Body of pancreas (tissue), 4 donors: ENCODE data around the gene SPSB1. TPM values are rescaled to one million over a fixed set of nuclear protein-coding genes. Genes with fewer than 3 reads are reported as not detected.

Experiments
- ATAC-seq: fragments of 150-250 bp; one replicate; pipeline ENCODE4 v1.9.1; 2016
- DNase-seq, 4 donors: peaks; one replicate each; pipeline ENCODE4 v3.0.0-alpha.2; 2019
- H3K27ac ChIP-seq, 4 donors: fragments of 200-600 bp; sonication (generic); 1 replicate in 3 of 4; 2 replicates in 1 of 4; pipeline versions ENCODE4 v1.5.1 to v1.6.1; 2016 to 2019; ENCODE audit warnings: mild to moderate bottlenecking in 1 of 4, mixed read lengths in 1 of 4, moderate library complexity in 1 of 4
- H3K27me3 ChIP-seq, 2 donors: fragments of 200-600 bp; sonication (generic); one replicate each; pipeline ENCODE4 v1.6.0; 2016; ENCODE audit warnings: mild to moderate bottlenecking in 1 of 2
- H3K36me3 ChIP-seq, 2 donors: fragments of 200-600 bp; sonication (generic); replicated peaks in 1 of 2; 2 replicates each; pipeline ENCODE4 v1.5.1; 2016; ENCODE audit warnings: low read depth in 2 of 2; ENCODE audit not compliant: insufficient read depth in 1 of 2
- H3K4me1 ChIP-seq: fragments of 200-600 bp; sonication (generic); one replicate; pipeline ENCODE4 v1.6.0; 2016
- H3K4me3 ChIP-seq, 2 donors: fragments of 200-600 bp; sonication (generic); 1 replicate in 1 of 2; 2 replicates in 1 of 2; pipeline ENCODE4 v1.5.1; 2016 to 2019
- H3K9me3 ChIP-seq, 3 donors: fragments of 200-600 bp; sonication (generic); 1 replicate in 2 of 3; 2 replicates in 1 of 3; pipeline ENCODE4 v1.5.1; 2016
- POLR2A ChIP-seq, 3 donors: fragments of 450-650 bp; IDR thresholded peaks; one replicate each; pipeline ENCODE4 v1.6.1; 2016; ENCODE audit warnings: antibody characterized with exemption in 3 of 3, mild to moderate bottlenecking in 2 of 3
- WGBS, 2 donors: methylation state at CpG; one replicate each; pipeline ENCODE4 v1.1.5; 2017; 5-methylcytosine and 5-hydroxymethylcytosine counted together
- intact Hi-C: fragments of 100-400 bp; cut with DNase I; formaldehyde crosslinking; loops from one replicate; pipeline ENCODE4 v1.15.1; 2023
- total RNA-seq, 2 donors: library from RNA; depleted of rRNA; stranded (reverse); fragments of >200 nt; gene quantifications; one replicate each; pipeline ENCODE4 v1.1.0, GENCODE V29; 2016
- TF ChIP-seq, protein P1 (sequence below), 7 experiments: fragments of 450-650 bp in 4 of 7; fragments of 200-600 bp in 3 of 7; sonication (generic) in 3 of 7; IDR thresholded peaks; one replicate each; pipeline ENCODE4 v1.5.1; 2016 to 2019; ENCODE audit warnings: antibody characterized with exemption in 7 of 7

SPSB1 gene
- total RNA-seq, 2 donors from 2014 or later = 14.5 to 16.5 TPM

DNA sequence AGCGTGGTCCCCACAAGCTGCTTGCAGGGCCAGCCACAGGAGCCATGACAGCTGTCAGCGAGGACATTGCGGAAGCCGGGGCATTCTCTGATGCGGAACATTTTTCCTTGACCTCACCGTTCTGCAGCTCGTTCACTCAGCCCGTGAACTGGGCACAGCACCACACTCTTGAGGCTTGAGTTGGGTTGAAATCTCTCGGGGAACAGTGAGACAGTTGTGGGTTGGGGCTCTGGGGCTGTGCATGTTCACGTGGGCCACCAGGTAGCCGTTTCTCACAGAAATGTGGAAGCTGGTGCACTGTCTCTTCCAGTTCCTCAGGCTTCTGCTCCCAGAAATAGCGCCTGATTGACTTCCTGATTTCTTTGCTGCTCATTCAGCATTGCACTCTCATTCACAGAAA, 69.8 kb downstream of the SPSB1 start:
- no peaks in the 10 kb centered on the region for H3K27me3 ChIP-seq
- 80 to 93% methylated on average over 6 to 12 of the region's 12 CpGs for WGBS, 2 donors
- H3K36me3 ChIP-seq = peaks cover 4 to 11% of the 10 kb centered on the region in 2 donors
- DNase-seq = no peak
- no peak for ATAC-seq
- H3K9me3 ChIP-seq = no peaks in the 10 kb centered on the region
- peaks cover 6% of the 10 kb centered on the region for H3K4me1 ChIP-seq
- intact Hi-C loops = no loop called here
- H3K27ac ChIP-seq = no peak overlapping the region
- H3K4me3 ChIP-seq = no peak overlapping the region
- TF ChIP-seq, protein P1, sequence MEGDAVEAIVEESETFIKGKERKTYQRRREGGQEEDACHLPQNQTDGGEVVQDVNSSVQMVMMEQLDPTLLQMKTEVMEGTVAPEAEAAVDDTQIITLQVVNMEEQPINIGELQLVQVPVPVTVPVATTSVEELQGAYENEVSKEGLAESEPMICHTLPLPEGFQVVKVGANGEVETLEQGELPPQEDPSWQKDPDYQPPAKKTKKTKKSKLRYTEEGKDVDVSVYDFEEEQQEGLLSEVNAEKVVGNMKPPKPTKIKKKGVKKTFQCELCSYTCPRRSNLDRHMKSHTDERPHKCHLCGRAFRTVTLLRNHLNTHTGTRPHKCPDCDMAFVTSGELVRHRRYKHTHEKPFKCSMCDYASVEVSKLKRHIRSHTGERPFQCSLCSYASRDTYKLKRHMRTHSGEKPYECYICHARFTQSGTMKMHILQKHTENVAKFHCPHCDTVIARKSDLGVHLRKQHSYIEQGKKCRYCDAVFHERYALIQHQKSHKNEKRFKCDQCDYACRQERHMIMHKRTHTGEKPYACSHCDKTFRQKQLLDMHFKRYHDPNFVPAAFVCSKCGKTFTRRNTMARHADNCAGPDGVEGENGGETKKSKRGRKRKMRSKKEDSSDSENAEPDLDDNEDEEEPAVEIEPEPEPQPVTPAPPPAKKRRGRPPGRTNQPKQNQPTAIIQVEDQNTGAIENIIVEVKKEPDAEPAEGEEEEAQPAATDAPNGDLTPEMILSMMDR (IDR thresholded peaks at IDR 0.05) = no peak
- TF ChIP-seq POLR2A (IDR thresholded peaks at IDR 0.05) = no peak

DNA sequence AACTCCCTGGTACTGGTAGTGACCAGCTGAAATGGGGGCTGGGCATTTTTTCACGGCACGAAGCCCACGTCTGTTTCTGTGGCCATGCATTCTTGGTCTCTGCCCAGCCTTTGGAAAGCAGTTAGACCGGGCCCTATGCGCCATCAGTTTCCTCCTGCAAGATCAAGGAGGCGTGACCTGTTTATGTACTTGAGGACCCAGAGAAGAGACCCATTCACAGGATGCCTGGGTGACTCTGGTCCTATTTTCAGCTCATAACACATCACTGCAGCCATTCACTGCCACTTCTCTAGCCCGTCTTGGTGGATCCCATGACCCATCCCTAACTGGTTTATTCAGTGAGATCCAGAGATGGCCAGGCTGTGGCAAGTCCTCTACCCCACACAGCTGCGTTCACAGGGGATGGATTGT, 70.4 kb downstream of the SPSB1 start:
- WGBS, 2 donors = 80 to 100% methylated on average over 5 to 8 of the region's 8 CpGs
- no peak for TF ChIP-seq POLR2A (IDR thresholded peaks at IDR 0.05)
- TF ChIP-seq, protein P1 (IDR thresholded peaks at IDR 0.05) = no peak
- DNase-seq = no peak
- Histone ChIP-seq H3K27ac (no peak overlapping the region), H3K27me3 (no peaks in the 10 kb centered on the region), H3K4me3 (no peak overlapping the region), H3K4me1 (peaks cover 6% of the 10 kb centered on the region), H3K9me3 (no peaks in the 10 kb centered on the region), H3K36me3 (peaks cover 4 to 9% of the 10 kb centered on the region in 2 donors)
- intact Hi-C loops = no loop called here
- ATAC-seq = no peak

DNA sequence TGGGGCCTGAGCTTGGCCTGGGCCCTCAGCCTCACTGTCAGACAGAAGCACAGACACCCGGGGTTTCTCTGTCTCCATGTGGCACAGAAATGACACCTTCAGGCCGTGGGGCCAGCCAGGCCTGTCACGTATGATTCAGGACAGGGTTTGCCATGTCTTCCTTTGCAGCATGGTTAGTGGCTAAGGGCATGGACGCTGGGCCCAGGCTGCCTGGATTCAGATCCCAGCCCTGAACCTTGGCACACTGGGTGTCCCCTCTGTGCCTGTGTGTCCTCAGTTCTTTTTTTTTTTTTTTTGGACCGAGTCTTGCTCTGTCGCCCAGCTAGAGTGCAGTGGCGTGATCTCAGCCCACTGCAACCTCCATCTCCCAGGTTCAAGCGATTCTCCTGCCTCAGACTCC, 73.6 kb downstream of the SPSB1 start:
- DNase-seq (no peak), ATAC-seq (no peak)
- Histone ChIP-seq H3K9me3 (no peaks in the 10 kb centered on the region), H3K4me1 (peaks cover 5% of the 10 kb centered on the region), H3K27ac (no peak overlapping the region), H3K27me3 (no peaks in the 10 kb centered on the region), H3K36me3 (peaks cover 0 to 9% of the 10 kb centered on the region in 2 donors), H3K4me3 (no peak overlapping the region)
- no peak for TF ChIP-seq POLR2A (IDR thresholded peaks at IDR 0.05)
- TF ChIP-seq, protein P1 (IDR thresholded peaks at IDR 0.05) = no peak
- intact Hi-C loops = no loop called here
- whole genome bisulfite sequencing, 2 donors = 76 to 90% methylated on average over 7 to 8 of the region's 8 CpGs

DNA sequence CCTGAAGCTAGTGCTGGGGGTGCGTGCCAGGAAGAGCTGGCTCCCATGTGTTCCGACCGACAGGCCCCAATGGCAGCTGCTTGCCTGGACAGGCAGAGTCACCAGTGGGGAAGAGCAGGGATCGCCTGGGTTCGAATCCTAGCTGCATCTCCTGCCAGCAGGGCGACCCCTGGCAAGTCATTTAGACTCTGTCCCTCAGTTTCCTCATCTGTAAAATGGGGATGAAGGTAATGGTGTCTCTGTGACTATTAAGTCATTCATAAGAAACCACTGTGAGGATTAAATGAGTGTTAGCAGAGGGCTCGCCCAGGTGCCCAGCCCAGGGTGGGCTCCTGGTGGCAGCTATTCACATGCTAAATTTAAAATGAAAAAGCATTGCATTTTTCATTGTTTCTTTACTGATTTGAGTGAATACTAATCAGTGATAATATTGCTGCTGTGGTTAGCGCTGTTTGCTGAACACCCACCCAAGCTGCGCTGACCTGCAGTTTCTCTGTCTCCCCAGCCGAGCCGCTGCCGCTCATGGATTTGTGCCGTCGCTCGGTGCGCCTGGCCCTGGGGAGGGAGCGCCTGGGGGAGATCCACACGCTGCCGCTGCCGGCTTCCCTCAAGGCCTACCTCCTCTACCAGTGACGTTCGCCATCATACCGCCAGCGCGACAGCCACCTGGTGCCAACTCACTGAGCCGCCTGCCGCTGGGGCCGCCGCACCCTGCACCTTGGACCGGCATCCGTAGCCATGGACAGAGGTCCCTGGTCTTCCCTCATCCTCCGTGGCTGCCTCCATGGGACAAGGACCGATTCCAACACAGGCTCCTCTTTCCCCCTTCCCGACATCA, 74.5 kb downstream of the SPSB1 start:
- intact Hi-C loops = no loop called here
- H3K4me1 ChIP-seq = no peaks in the 10 kb centered on the region
- no peak overlapping the region for H3K27ac ChIP-seq
- ATAC-seq (no peak), DNase-seq (no peak)
- no peak overlapping the region for H3K4me3 ChIP-seq
- no peaks in the 10 kb centered on the region for H3K27me3 ChIP-seq
- H3K9me3 ChIP-seq = no peaks in the 10 kb centered on the region
- TF ChIP-seq, protein P1 (IDR thresholded peaks at IDR 0.05) = no peak
- TF ChIP-seq POLR2A (IDR thresholded peaks at IDR 0.05) = no peak
- H3K36me3 ChIP-seq = peaks cover 0 to 8% of the 10 kb centered on the region in 2 donors
- 92 to 95% methylated on average over 18 to 34 of the region's 34 CpGs for WGBS, 2 donors

DNA sequence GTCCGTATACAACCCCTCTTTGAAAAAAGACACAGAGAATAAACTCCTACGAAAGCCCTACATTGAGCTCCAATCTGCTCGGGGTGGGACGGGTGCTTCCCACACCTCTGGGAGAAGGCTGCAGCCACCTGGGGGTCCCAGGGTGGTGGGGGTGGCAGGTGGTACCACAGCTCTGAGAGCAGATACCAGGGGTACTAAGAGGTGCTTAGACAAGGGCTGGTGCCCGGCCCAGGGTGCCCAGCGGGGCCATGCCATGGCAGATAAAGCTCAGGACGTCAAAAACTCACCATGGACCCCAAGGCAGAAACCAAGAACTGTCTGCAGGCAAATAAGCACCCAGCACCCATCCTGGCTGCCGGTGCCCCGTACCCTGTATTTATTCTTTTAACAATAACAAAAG, 75.1 kb downstream of the SPSB1 start:
- Histone ChIP-seq H3K9me3 (no peaks in the 10 kb centered on the region), H3K27ac (no peak overlapping the region), H3K4me1 (no peaks in the 10 kb centered on the region), H3K27me3 (no peaks in the 10 kb centered on the region), H3K4me3 (no peak overlapping the region), H3K36me3 (peaks cover 0 to 8% of the 10 kb centered on the region in 2 donors)
- intact Hi-C loops = no loop called here
- TF ChIP-seq, protein P1 (IDR thresholded peaks at IDR 0.05) = no peak
- no peak for TF ChIP-seq POLR2A (IDR thresholded peaks at IDR 0.05)
- ATAC-seq = no peak
- WGBS, 2 donors = 74 to 82% methylated on average over 9 of the region's 9 CpGs
- DNase-seq = no peak
